DMS79 (cell line): ENCODE data around the gene DOK1.

Experiments
- DNase-seq: peaks from one replicate; lab custom pipeline; 2025; lab: John Stamatoyannopoulos, UW

Gene DOK1

DNA sequence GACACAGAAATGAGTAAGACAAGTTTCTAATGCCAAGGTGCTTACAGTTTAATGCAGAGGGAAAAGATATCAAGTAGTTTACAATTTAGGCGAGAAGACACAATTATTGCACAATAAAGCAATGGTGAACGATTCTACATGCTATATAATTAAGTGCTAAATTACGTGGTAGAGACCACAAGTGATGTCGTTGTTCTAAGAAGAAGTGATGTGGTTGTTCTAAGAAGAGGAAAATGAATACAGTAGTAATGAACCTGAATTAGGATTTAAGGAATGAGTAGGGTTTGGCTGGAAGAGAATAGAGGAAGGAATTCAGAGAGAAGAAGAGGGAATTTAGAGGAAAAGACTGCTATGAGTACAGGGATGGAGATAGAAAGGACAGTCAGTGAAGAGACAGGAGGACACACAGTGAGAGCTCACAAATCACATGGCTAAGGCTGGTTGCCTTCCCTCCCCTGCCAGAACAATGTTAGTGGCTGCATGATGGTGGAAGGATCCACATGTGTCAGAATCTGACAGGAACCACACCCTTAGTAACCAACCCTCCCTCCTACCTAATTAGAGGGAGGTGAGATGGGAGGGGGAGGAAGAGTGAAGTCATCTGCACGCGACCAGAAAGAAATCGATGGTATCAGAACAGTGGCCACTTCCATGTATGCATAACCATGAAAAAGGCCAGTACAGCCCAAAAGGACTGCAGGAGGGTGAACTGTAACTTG, 48.9 kb downstream of the DOK1 start:
- no peak for DNase-seq

DNA sequence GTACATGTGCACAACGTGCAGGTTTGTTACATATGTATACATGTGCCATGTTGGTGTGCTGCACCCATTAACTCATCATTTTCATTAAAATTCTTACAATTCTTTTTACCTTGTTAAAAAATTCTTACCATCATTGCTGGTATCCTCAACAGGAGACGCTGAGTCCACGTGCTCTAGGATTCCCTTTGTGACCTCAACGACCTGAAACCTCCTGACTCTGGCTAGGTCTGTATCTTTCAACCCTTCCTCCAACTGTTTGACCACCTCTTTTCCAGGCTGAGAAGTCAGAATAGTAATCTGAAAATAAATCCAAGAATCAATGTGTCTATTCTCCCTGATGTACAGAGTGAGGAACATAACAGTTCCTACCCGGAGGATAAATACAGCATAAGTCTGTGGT, 52.4 kb downstream of the DOK1 start:
- DNase-seq: no peak
